ENCODE results near the gene BMF.

DNA sequence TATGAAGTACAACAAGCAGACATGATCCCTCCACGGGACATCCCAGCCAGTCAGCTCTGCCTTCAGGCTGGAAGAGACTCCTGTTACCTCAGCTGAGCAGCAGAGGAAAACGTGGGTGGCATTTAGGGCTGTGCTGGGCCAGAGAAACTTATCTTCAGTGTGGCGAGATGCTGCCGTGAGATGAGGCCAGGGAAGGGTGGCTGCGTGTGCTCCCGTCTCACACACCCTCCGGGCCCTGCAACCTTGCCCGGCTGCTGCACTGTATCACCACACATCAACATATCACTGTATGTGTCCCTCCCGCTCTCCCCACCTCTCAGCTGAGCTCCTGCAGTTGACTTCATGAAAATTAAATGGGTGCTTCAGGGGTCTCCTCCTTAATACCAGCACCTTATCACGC, 23.4 kb downstream of the BMF start:
- TF ChIP-seq, protein P1, sequence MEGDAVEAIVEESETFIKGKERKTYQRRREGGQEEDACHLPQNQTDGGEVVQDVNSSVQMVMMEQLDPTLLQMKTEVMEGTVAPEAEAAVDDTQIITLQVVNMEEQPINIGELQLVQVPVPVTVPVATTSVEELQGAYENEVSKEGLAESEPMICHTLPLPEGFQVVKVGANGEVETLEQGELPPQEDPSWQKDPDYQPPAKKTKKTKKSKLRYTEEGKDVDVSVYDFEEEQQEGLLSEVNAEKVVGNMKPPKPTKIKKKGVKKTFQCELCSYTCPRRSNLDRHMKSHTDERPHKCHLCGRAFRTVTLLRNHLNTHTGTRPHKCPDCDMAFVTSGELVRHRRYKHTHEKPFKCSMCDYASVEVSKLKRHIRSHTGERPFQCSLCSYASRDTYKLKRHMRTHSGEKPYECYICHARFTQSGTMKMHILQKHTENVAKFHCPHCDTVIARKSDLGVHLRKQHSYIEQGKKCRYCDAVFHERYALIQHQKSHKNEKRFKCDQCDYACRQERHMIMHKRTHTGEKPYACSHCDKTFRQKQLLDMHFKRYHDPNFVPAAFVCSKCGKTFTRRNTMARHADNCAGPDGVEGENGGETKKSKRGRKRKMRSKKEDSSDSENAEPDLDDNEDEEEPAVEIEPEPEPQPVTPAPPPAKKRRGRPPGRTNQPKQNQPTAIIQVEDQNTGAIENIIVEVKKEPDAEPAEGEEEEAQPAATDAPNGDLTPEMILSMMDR (IDR thresholded peaks at IDR 0.05): no peak
- TF ChIP-seq POLR2AphosphoS5 (IDR thresholded peaks at IDR 0.05): no peak
- no peak for TF ChIP-seq POLR2A (IDR thresholded peaks at IDR 0.05)

All from breast epithelium (tissue), 3 donors.